Gastroesophageal sphincter (tissue), 3 donors: ENCODE measurements around the gene ZNF436.

Experiments
- POLR2A ChIP-seq, 2 donors: fragments of 450-650 bp; IDR thresholded peaks; one replicate each; pipeline ENCODE4 v1.6.1; 2017; ENCODE audit warnings: antibody characterized with exemption in 2 of 2, mild to moderate bottlenecking in 2 of 2, moderate library complexity in 1 of 2
- POLR2AphosphoS5 ChIP-seq: sonication (generic); formaldehyde crosslinking; IDR thresholded peaks from one replicate; pipeline ENCODE4 v1.6.1; 2017; ENCODE audit warnings: antibody characterized with exemption
- TF ChIP-seq, protein P1 (sequence below), 4 experiments: fragments of 200-600 bp in 2 of 4; fragments of 450-650 bp in 2 of 4; sonication (generic) in 1 of 4; IDR thresholded peaks; one replicate each; pipeline ENCODE4 v1.5.1; 2017 to 2019; ENCODE audit warnings: antibody characterized with exemption in 4 of 4, mild to moderate bottlenecking in 2 of 4, moderate library complexity in 2 of 4

DNA sequence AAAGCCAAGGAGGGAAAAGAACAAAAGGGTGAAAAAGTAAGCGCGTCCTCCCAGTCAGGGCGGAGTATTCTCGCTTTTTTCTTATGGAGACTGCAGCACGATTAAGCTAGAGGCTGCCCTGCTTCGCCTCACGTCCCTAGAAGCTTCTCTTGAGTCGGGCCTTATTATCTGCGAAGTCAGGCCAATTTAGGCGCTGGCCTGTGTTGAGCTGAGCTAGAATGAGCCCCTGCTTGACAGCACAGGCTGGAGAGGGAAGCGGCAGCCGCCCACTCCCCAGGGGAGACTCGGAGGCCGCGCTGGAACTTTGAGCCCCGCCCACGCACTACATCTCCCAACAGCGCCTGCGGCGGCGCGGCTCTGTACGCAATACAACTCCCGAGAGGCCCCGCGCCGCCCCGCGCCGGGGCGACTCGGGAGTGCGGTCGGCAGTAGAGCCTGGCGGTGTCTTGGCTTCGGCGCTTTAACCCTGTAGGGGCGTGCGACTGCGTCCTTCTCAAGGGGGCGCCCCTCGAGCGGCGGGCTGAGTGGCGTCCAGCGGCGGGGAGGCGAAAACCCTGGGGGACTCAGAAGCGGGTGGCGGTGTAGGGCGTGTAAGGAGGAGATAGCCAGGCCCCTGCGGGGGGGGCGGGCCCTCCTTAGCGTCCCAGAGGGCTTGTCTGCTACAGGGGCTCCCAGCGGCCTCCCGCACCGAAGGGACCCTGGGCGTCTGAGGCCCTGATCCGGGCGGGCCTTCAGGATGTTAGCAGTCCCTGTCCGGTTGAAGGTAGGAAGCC lies 888 bp downstream of the ZNF436 start:
- TF ChIP-seq, protein P1, sequence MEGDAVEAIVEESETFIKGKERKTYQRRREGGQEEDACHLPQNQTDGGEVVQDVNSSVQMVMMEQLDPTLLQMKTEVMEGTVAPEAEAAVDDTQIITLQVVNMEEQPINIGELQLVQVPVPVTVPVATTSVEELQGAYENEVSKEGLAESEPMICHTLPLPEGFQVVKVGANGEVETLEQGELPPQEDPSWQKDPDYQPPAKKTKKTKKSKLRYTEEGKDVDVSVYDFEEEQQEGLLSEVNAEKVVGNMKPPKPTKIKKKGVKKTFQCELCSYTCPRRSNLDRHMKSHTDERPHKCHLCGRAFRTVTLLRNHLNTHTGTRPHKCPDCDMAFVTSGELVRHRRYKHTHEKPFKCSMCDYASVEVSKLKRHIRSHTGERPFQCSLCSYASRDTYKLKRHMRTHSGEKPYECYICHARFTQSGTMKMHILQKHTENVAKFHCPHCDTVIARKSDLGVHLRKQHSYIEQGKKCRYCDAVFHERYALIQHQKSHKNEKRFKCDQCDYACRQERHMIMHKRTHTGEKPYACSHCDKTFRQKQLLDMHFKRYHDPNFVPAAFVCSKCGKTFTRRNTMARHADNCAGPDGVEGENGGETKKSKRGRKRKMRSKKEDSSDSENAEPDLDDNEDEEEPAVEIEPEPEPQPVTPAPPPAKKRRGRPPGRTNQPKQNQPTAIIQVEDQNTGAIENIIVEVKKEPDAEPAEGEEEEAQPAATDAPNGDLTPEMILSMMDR (IDR thresholded peaks at IDR 0.05), result peak in 2 of 4 experiments; percentile 16 to 36
- TF ChIP-seq POLR2A (IDR thresholded peaks at IDR 0.05) (peak; percentile 77 to 89), POLR2AphosphoS5 (peak; percentile 83)
